SIG-M5 treated with dmso at 0.1 percent for 504 hours (cell line): ENCODE measurements around the gene PRR35.
A peak's percentile ranks its signal among the peaks of the same experiment; 100 is the strongest.

Experiments
- DNase-seq: peaks from one replicate; lab custom pipeline; 2025; ENCODE audit not compliant: unreplicated experiment; lab: John Stamatoyannopoulos, UW

PRR35 gene

GRCh38 chr16:578232-578869 lies 18.2 kb downstream of the PRR35 start:
- no peak for DNase-seq

- peak; percentile 59 for DNase-seq
These were observed 18.7 kb downstream of the PRR35 start for GRCh38 chr16:578870-579405.

- DNase-seq: no peak
These were observed 20.1 kb downstream of the PRR35 start for GRCh38 chr16:580141-580945.

- DNase-seq: no peak
These were observed 20.8 kb downstream of the PRR35 start for GRCh38 chr16:580946-581498.

GRCh38 chr16:582218-582613 lies 22.0 kb downstream of the PRR35 start:
- no peak for DNase-seq

GRCh38 chr16:582614-583331 lies 22.6 kb downstream of the PRR35 start:
- DNase-seq: no peak

GRCh38 chr16:583470-583814 lies 23.2 kb downstream of the PRR35 start:
- no peak for DNase-seq

- no peak for DNase-seq
These were observed 23.8 kb downstream of the PRR35 start for GRCh38 chr16:583815-584591.

GRCh38 chr16:585351-585750 lies 25.2 kb downstream of the PRR35 start:
- DNase-seq: no peak

GRCh38 chr16:586047-586644 lies 26.0 kb downstream of the PRR35 start:
- DNase-seq: no peak

GRCh38 chr16:586645-587590 lies 26.7 kb downstream of the PRR35 start:
- no peak for DNase-seq

- peak; percentile 19 for DNase-seq
These were observed 28.4 kb downstream of the PRR35 start for GRCh38 chr16:588639-588888.

- DNase-seq: peak; percentile 85
These were observed 28.9 kb downstream of the PRR35 start for GRCh38 chr16:588889-589657.

- peak; percentile 92 for DNase-seq
These were observed 29.5 kb downstream of the PRR35 start, which contains the start of gene RAB40C for GRCh38 chr16:589658-590187. Gene RAB40C, plus strand, starts transcription at chr16:590066. Its CDS starts 226 bp downstream, at chr16:590292.

- no peak for DNase-seq
These were observed 30.1 kb downstream of the PRR35 start for GRCh38 chr16:590188-590814.

GRCh38 chr16:590815-591200 lies 30.6 kb downstream of the PRR35 start:
- DNase-seq: no peak

GRCh38 chr16:591231-591630 lies 31.0 kb downstream of the PRR35 start:
- DNase-seq: no peak
